C4-2B (cell line): ENCODE results near the gene CFAP53.

ENCODE experiments used
- H3K27ac ChIP-seq: fragments of 450-650 bp; 2 replicates; pipeline ENCODE4 v1.5.1; 2017
- ZFX ChIP-seq: fragments of 450-650 bp; IDR thresholded peaks from 2 replicates; pipeline ENCODE4 v1.6.1; 2017
- TF ChIP-seq, protein P1 (sequence below): fragments of 450-650 bp; conservative IDR thresholded peaks from 2 replicates; pipeline ENCODE4 v1.5.1; 2017; ENCODE audit warnings: mild to moderate bottlenecking

The CFAP53 gene

DNA sequence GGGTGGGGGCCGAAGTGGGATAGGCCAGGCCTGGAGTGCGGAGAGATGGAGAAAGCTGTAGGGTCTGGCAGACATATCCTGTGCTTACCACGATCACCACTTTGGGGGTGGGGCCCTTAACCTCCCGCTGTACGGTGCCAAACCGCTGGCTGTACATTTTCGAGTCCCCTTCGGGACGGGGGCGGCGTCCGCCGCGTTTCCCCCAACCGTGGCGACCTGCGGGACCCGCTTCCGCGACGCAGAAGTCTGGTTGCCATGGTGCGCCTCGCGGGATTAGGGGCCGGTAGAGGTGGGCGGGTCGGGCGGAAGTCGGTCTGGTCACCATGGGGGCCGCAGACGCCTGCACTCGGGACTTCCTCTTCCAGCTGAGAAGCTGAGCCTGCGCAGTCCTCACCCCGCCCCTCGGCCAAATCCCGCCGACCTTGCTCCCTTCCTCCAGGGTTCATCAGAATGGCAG lies at the start of gene CFAP53:
Gene CFAP53, minus strand, starts transcription at position 248 of the 457 bp plus-strand sequence. Its CDS starts 91 bp downstream, at position 157.
- no peak within 1 kb of the TSS for H3K27ac ChIP-seq
- no peak for TF ChIP-seq ZFX
- TF ChIP-seq, protein P1, sequence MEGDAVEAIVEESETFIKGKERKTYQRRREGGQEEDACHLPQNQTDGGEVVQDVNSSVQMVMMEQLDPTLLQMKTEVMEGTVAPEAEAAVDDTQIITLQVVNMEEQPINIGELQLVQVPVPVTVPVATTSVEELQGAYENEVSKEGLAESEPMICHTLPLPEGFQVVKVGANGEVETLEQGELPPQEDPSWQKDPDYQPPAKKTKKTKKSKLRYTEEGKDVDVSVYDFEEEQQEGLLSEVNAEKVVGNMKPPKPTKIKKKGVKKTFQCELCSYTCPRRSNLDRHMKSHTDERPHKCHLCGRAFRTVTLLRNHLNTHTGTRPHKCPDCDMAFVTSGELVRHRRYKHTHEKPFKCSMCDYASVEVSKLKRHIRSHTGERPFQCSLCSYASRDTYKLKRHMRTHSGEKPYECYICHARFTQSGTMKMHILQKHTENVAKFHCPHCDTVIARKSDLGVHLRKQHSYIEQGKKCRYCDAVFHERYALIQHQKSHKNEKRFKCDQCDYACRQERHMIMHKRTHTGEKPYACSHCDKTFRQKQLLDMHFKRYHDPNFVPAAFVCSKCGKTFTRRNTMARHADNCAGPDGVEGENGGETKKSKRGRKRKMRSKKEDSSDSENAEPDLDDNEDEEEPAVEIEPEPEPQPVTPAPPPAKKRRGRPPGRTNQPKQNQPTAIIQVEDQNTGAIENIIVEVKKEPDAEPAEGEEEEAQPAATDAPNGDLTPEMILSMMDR, result no peak

DNA sequence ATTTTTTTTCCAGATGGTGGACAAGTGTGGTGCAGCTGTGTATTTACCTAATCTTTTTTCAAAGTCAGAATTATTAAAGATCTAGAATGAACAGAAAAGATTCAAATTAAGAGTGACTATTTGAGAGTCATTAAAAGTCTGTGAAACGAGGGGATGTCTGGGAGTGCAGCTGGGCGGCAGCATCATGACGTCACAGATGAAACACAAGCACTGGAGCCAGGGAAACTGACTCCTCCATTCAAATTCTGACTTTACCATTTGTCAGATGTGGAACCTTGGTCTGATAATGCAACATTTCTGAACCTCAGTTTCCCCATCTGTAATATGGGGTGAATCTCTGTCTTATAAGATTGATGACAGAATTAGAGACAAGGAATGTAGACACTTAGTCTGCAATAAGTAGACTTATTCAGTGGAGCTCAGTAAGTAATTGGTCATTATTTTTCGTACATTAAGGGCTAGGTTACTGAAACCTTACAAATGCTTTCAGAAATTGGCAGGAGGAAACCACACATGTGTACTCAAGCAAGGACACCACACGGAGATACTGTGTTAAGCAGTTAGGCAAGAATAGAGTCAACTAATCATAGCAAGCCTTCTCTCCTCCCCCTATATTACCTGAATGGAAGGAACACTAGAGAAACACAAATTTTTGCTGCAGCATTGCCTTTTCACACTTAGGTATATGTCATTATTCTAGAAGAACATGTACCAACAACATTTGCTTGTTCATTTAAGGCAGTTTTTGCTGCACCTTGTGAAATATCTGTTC lies 49.0 kb upstream of the CFAP53 start:
- no peak for TF ChIP-seq ZFX
- TF ChIP-seq, protein P1, result no peak
- no peak overlapping the region for H3K27ac ChIP-seq

- no peak overlapping the region for H3K27ac ChIP-seq
- TF ChIP-seq, protein P1, result no peak
- no peak for TF ChIP-seq ZFX
Measured at GRCh38 chr18:50313873-50314460, 47.7 kb upstream of the CFAP53 start.

- H3K27ac ChIP-seq, result no peak overlapping the region
Measured at GRCh38 chr18:50313031-50313607, 46.8 kb upstream of the CFAP53 start.

GRCh38 chr18:50312296-50313030 lies 46.2 kb upstream of the CFAP53 start:
- no peak for TF ChIP-seq ZFX
- TF ChIP-seq, protein P1, result no peak
- no peak overlapping the region for H3K27ac ChIP-seq

More at GRCh38 chr18:50313031-50313607, 46.8 kb upstream of the CFAP53 start:
- TF ChIP-seq, protein P1, result no peak
- no peak for TF ChIP-seq ZFX

DNA sequence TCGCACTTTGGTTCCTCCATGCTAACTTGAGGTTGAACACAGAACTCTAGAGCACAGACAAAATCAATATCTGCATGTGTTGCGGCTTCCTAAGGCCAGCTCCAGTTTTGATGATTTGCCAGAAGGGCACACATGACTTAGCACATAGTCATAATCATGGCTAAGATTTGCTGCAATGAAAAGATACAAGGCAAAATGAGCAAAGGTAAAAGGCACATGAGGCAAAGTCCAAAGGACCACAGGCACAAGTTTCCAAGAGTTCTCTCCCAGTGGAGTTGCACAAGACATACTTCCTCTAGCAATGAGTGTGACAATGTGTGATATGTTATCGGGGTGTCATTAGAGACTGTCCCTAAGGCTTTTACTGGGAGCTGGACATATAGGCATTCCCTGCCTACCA lies 45.4 kb upstream of the CFAP53 start:
- TF ChIP-seq, protein P1, result no peak
- TF ChIP-seq ZFX, result no peak
- H3K27ac ChIP-seq, result no peak overlapping the region
